NCI-H1105 treated with DMSO at 0.1 percent for 48 hours (cell line): ENCODE results near the gene RIMBP2.
"Not testable (repeated sequence)": the region's sequence is repeated elsewhere in the genome, so short reads cannot be mapped to it uniquely, and the experiment has no call there.

ENCODE experiments used
- DNase-seq: peaks from one replicate; lab custom pipeline; 2025; lab: John Stamatoyannopoulos, UW

Gene RIMBP2

GRCh38 chr12:130705178-130705822 is 10.8 kb downstream of the RIMBP2 start:
- no peak for DNase-seq

- no peak for DNase-seq
Observed at GRCh38 chr12:130704606-130705005, 11.5 kb downstream of the RIMBP2 start.

- no peak for DNase-seq
Observed at GRCh38 chr12:130703733-130704375, 12.2 kb downstream of the RIMBP2 start.

- no peak for DNase-seq
Observed at GRCh38 chr12:130702966-130703732, 12.9 kb downstream of the RIMBP2 start.

GRCh38 chr12:130701402-130701744 is 14.7 kb downstream of the RIMBP2 start:
- DNase-seq, result no peak

- DNase-seq, result no peak
Observed at GRCh38 chr12:130700492-130701401, 15.4 kb downstream of the RIMBP2 start.

GRCh38 chr12:130698106-130698505 is 18.0 kb downstream of the RIMBP2 start:
- no peak for DNase-seq

GRCh38 chr12:130696379-130697100 is 19.6 kb downstream of the RIMBP2 start:
- DNase-seq, result no peak

GRCh38 chr12:130695061-130695460 is 21.0 kb downstream of the RIMBP2 start:
- no peak for DNase-seq

- DNase-seq, result no peak
Observed at GRCh38 chr12:130689408-130690405, 26.4 kb downstream of the RIMBP2 start.

GRCh38 chr12:130688999-130689398 is 27.1 kb downstream of the RIMBP2 start:
- DNase-seq, result not testable (repeated sequence)

- DNase-seq, result no peak
Observed at GRCh38 chr12:130687796-130688778, 28.0 kb downstream of the RIMBP2 start.

- DNase-seq, result no peak
Observed at GRCh38 chr12:130687190-130687589, 28.9 kb downstream of the RIMBP2 start.

- no peak for DNase-seq
Observed at GRCh38 chr12:130686511-130686991, 29.5 kb downstream of the RIMBP2 start.

- no peak for DNase-seq
Observed at GRCh38 chr12:130685850-130686249, 30.2 kb downstream of the RIMBP2 start.

GRCh38 chr12:130685250-130685787 is 30.8 kb downstream of the RIMBP2 start:
- DNase-seq, result no peak

- no peak for DNase-seq
Observed at GRCh38 chr12:130683811-130684210, 32.3 kb downstream of the RIMBP2 start.

GRCh38 chr12:130683080-130683479 is 33.0 kb downstream of the RIMBP2 start:
- no peak for DNase-seq
